ENCODE results near the gene REG3A.

Gene REG3A
- 0 reads per million in 3 donors for total RNA-seq

DNA sequence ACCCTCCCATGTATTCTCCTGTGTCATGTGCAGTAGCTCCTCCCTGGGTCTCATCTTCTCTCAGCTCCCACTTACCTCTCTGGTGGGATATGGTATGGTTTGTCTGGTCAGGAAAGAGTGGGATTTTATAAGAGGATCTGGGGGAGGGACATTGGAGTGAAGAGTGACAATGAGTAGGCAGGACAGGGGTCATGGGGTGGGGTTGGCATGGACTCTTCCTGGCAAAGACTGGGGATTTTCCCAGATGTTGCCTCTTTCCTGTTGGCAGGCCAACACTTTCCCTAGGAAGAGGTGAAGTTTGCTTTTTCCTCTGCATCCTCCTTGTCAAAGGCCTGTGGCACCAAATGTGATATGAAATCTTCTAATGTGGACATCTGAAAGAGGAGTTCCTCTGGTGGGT lies at the start of gene REG3A:
Gene REG3A (minus strand): TSS at position 101 of the 400 bp plus-strand sequence. CDS start 348 bp downstream, outside the sequence.
- Histone ChIP-seq H3K4me3 (ENCODE audit: insufficient read depth, low read depth, low read length, poor library complexity, severe bottlenecking) (no peak within 1 kb of the TSS), H3K4me1 (ENCODE audit: control insufficient read depth, insufficient read depth, low read length, poor library complexity, severe bottlenecking) (no peaks in the 10 kb centered on the region)

DNA sequence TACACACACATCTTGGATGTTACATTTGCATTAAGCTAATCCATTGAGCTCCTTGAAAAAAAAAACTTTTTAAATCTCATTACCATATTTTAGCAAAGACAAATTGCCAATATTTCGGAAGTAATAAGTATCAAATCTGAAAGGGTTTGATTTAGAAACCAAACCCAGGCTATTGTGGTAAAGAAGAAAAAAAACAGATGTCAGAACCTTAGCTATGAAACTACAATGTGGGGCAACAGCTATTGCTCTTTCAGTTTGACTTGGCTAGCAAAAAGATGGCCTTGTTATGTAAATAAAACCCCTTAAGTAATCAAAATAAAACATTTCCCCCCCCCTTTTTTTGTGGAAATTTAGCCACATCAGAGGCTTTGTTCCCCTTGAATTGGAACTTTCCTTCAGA lies 41.2 kb upstream of the REG3A start:
- Histone ChIP-seq H3K36me3 (ENCODE audit: control insufficient read depth, insufficient read depth, low read length) (no peaks in the 10 kb centered on the region), H3K27me3 (replicated peaks; ENCODE audit: control insufficient read depth, insufficient read depth, low read length, poor library complexity, severe bottlenecking) (no peaks in the 10 kb centered on the region), H3K9me3 (ENCODE audit: control insufficient read depth, low read length) (no peaks in the 10 kb centered on the region), H3K27ac (ENCODE audit: insufficient read depth, low read length, poor library complexity, severe bottlenecking) (no peak overlapping the region), H3K4me1 (ENCODE audit: control insufficient read depth, insufficient read depth, low read length, poor library complexity, severe bottlenecking) (no peaks in the 10 kb centered on the region), H3K4me3 (ENCODE audit: insufficient read depth, low read depth, low read length, poor library complexity, severe bottlenecking) (no peak overlapping the region)
- no peak for DNase-seq

More for the DNA sequence above, at the start of gene REG3A:
- no peaks in the 10 kb centered on the region for H3K9me3 ChIP-seq (ENCODE audit: control insufficient read depth, low read length)
- H3K27ac ChIP-seq (ENCODE audit: insufficient read depth, low read length, poor library complexity, severe bottlenecking), result no peak within 1 kb of the TSS
- H3K27me3 ChIP-seq (replicated peaks; ENCODE audit: control insufficient read depth, insufficient read depth, low read length, poor library complexity, severe bottlenecking), result no peaks in the 10 kb centered on the region
- DNase-seq, result no peak
- no peaks in the 10 kb centered on the region for H3K36me3 ChIP-seq (ENCODE audit: control insufficient read depth, insufficient read depth, low read length)

DNA sequence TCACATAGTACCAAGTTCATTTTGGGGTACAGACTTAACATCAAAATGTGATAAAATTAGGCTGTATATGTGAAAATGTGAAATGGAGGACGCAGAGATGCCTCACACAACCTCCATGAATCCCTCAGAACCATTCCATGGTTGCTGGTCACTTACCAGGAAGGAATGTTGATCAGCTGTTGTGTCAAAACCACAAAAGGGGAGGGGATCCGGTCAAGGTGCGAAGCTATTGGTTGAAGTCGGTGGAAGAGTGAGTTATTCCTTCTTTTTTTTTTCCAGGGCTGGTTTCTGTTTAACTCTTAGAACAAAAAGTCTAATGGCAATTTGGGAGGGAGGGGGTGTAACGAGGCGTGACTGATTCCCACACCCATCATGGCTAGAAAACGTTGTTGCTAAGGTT lies 32.3 kb upstream of the REG3A start:
- no peak overlapping the region for H3K4me3 ChIP-seq (ENCODE audit: insufficient read depth, low read depth, low read length, poor library complexity, severe bottlenecking)
- no peak for DNase-seq
- H3K9me3 ChIP-seq (ENCODE audit: control insufficient read depth, low read length), result peaks cover 3% of the 10 kb centered on the region
- H3K36me3 ChIP-seq (ENCODE audit: control insufficient read depth, insufficient read depth, low read length), result no peaks in the 10 kb centered on the region
- H3K4me1 ChIP-seq (ENCODE audit: control insufficient read depth, insufficient read depth, low read length, poor library complexity, severe bottlenecking), result no peaks in the 10 kb centered on the region
- H3K27ac ChIP-seq (ENCODE audit: insufficient read depth, low read length, poor library complexity, severe bottlenecking), result no peak overlapping the region
- H3K27me3 ChIP-seq (replicated peaks; ENCODE audit: control insufficient read depth, insufficient read depth, low read length, poor library complexity, severe bottlenecking), result no peaks in the 10 kb centered on the region

DNA sequence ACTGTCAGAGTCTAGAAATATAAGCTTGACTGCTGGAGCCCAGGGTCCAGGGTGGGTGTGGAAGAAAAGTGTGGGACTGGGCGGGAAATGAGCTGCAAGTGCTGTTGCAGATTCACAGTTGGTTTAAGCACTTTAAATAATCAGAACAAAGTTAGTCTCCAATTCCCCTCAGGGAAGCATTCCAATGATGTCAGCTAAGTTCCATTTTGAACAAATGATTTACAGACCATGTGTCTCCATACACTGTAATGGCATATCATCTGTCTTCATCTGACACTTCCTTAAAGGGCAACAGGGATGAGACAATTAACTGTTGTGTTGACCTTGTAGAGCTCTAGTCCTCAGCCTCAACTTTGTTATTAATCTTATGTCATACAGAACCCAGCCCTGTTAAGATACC lies 31.5 kb upstream of the REG3A start:
- no peaks in the 10 kb centered on the region for H3K27me3 ChIP-seq (replicated peaks; ENCODE audit: control insufficient read depth, insufficient read depth, low read length, poor library complexity, severe bottlenecking)
- peaks cover 3% of the 10 kb centered on the region for H3K9me3 ChIP-seq (ENCODE audit: control insufficient read depth, low read length)
- no peak for DNase-seq
- H3K27ac ChIP-seq (ENCODE audit: insufficient read depth, low read length, poor library complexity, severe bottlenecking), result no peak overlapping the region
- H3K4me3 ChIP-seq (ENCODE audit: insufficient read depth, low read depth, low read length, poor library complexity, severe bottlenecking), result no peak overlapping the region
- H3K4me1 ChIP-seq (ENCODE audit: control insufficient read depth, insufficient read depth, low read length, poor library complexity, severe bottlenecking), result no peaks in the 10 kb centered on the region
- no peaks in the 10 kb centered on the region for H3K36me3 ChIP-seq (ENCODE audit: control insufficient read depth, insufficient read depth, low read length)

DNA sequence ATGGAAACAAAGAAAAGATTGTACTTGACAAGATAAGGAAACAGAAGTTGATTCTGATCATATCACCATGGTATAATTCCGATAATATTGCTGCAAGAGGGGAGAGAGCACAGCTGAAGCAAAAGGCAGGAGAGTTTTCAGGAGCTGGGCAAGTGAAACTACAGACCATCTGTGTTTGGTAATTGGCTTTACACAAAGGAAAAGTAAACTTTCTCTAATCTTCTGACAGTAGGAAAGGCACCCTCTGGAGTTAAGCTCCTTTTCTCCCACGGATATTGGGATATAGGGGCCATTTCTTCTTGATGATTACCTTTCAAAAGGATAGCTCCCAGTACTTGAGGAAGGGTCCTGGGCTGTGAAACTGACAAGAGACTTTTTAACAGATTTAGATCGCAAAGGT lies 29.9 kb upstream of the REG3A start:
- Histone ChIP-seq H3K27me3 (replicated peaks; ENCODE audit: control insufficient read depth, insufficient read depth, low read length, poor library complexity, severe bottlenecking) (no peaks in the 10 kb centered on the region), H3K4me3 (ENCODE audit: insufficient read depth, low read depth, low read length, poor library complexity, severe bottlenecking) (no peak overlapping the region), H3K36me3 (ENCODE audit: control insufficient read depth, insufficient read depth, low read length) (no peaks in the 10 kb centered on the region), H3K9me3 (ENCODE audit: control insufficient read depth, low read length) (peaks cover 3% of the 10 kb centered on the region), H3K27ac (ENCODE audit: insufficient read depth, low read length, poor library complexity, severe bottlenecking) (no peak overlapping the region), H3K4me1 (ENCODE audit: control insufficient read depth, insufficient read depth, low read length, poor library complexity, severe bottlenecking) (no peaks in the 10 kb centered on the region)
- no peak for DNase-seq

DNA sequence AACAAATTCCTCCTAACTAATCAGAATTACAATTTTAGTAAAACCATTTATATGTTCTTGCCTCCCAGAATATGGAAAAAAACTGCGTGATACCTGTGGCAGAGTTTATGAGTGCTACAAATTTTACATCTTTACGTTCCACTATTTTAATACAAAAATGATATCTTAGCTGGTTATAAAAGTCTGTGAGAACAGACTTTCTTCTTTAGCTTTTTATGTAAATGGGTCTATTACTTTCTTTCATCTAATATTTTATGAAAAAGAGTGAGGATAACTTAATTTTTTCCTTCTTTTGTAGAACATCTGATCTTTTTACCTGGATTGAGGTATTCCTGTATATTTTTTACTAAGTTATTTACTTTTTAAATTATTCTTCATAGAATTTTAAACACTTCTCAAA lies 22.1 kb upstream of the REG3A start:
- Histone ChIP-seq H3K4me3 (ENCODE audit: insufficient read depth, low read depth, low read length, poor library complexity, severe bottlenecking) (no peak overlapping the region), H3K27ac (ENCODE audit: insufficient read depth, low read length, poor library complexity, severe bottlenecking) (no peak overlapping the region), H3K9me3 (ENCODE audit: control insufficient read depth, low read length) (no peaks in the 10 kb centered on the region), H3K27me3 (replicated peaks; ENCODE audit: control insufficient read depth, insufficient read depth, low read length, poor library complexity, severe bottlenecking) (no peaks in the 10 kb centered on the region), H3K36me3 (ENCODE audit: control insufficient read depth, insufficient read depth, low read length) (no peaks in the 10 kb centered on the region), H3K4me1 (ENCODE audit: control insufficient read depth, insufficient read depth, low read length, poor library complexity, severe bottlenecking) (no peaks in the 10 kb centered on the region)
- no peak for DNase-seq

DNA sequence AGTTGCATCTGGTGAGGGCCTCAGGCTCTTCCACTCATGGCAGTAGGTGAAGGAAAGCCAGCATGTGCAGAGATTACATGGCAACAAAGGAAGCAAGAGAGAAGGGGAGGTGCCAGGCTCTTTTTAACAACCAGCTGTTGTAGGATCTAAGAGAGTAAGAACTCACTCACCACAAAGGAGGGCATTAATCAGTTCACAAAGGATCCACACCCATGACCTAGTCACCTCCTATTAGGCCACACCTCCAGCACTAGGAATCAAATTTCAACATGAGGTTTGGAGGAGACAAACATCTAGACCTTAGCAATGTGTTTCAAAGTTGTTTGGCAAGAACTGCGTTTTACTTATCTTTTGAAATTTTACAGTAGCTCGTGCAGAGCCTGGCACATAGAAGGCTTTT lies 20.5 kb upstream of the REG3A start:
- H3K9me3 ChIP-seq (ENCODE audit: control insufficient read depth, low read length), result no peaks in the 10 kb centered on the region
- H3K27me3 ChIP-seq (replicated peaks; ENCODE audit: control insufficient read depth, insufficient read depth, low read length, poor library complexity, severe bottlenecking), result no peaks in the 10 kb centered on the region
- no peaks in the 10 kb centered on the region for H3K4me1 ChIP-seq (ENCODE audit: control insufficient read depth, insufficient read depth, low read length, poor library complexity, severe bottlenecking)
- no peak overlapping the region for H3K27ac ChIP-seq (ENCODE audit: insufficient read depth, low read length, poor library complexity, severe bottlenecking)
- DNase-seq, result no peak
- no peaks in the 10 kb centered on the region for H3K36me3 ChIP-seq (ENCODE audit: control insufficient read depth, insufficient read depth, low read length)
- no peak overlapping the region for H3K4me3 ChIP-seq (ENCODE audit: insufficient read depth, low read depth, low read length, poor library complexity, severe bottlenecking)

DNA sequence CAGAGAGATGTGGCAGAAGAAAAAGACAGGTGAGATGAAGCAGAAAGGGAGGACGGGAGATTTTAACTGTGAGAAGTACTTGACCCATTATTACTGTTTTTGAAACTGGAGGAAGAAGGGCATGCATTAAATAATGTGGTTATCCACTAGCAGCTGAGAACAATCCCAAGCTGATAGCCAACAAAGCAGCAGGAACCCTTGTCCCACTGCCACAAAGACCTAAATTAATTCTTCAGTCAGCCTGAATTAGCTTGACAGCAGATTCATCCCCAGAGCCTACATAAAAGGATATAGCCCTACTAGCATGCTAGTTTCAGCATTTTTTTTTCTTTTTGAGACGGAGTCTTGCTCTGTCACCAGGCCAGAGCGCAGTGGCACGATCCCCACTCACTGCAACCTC lies 19.5 kb upstream of the REG3A start:
- H3K36me3 ChIP-seq (ENCODE audit: control insufficient read depth, insufficient read depth, low read length), result no peaks in the 10 kb centered on the region
- H3K4me1 ChIP-seq (ENCODE audit: control insufficient read depth, insufficient read depth, low read length, poor library complexity, severe bottlenecking), result no peaks in the 10 kb centered on the region
- no peak overlapping the region for H3K27ac ChIP-seq (ENCODE audit: insufficient read depth, low read length, poor library complexity, severe bottlenecking)
- no peak overlapping the region for H3K4me3 ChIP-seq (ENCODE audit: insufficient read depth, low read depth, low read length, poor library complexity, severe bottlenecking)
- no peaks in the 10 kb centered on the region for H3K9me3 ChIP-seq (ENCODE audit: control insufficient read depth, low read length)
- H3K27me3 ChIP-seq (replicated peaks; ENCODE audit: control insufficient read depth, insufficient read depth, low read length, poor library complexity, severe bottlenecking), result no peaks in the 10 kb centered on the region
- no peak for DNase-seq

DNA sequence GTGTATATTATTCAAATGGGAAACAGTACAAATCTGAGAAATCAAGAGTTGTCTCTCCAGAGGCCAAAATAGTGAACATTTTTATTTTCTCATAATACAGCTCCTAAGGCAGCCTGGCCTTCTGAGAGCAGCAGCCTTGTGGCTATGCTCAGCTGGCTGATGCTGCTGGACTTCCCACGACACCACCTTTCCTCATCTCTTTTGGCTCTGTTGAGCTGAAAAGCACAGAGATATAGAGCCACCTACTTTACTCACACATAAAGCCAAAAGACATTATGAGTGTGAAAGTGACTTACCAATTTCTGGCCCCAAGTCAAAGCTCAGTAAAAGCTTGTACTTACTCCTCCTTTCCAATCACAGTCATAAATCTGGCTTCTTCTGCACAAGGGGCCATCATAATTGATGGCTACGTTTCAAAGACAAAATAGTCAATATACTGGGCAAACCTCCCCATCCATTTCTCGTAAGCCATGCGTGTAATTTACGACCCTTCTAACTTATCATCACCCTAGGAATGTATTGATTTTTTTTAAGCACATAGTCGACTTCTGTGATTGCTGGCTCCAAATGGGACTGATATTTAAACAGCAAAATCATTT lies 18.6 kb upstream of the REG3A start:
- Histone ChIP-seq H3K4me1 (ENCODE audit: control insufficient read depth, insufficient read depth, low read length, poor library complexity, severe bottlenecking) (no peaks in the 10 kb centered on the region), H3K27me3 (replicated peaks; ENCODE audit: control insufficient read depth, insufficient read depth, low read length, poor library complexity, severe bottlenecking) (no peaks in the 10 kb centered on the region), H3K36me3 (ENCODE audit: control insufficient read depth, insufficient read depth, low read length) (no peaks in the 10 kb centered on the region), H3K27ac (ENCODE audit: insufficient read depth, low read length, poor library complexity, severe bottlenecking) (no peak overlapping the region), H3K9me3 (ENCODE audit: control insufficient read depth, low read length) (no peaks in the 10 kb centered on the region), H3K4me3 (ENCODE audit: insufficient read depth, low read depth, low read length, poor library complexity, severe bottlenecking) (no peak overlapping the region)
- DNase-seq, result no peak

DNA sequence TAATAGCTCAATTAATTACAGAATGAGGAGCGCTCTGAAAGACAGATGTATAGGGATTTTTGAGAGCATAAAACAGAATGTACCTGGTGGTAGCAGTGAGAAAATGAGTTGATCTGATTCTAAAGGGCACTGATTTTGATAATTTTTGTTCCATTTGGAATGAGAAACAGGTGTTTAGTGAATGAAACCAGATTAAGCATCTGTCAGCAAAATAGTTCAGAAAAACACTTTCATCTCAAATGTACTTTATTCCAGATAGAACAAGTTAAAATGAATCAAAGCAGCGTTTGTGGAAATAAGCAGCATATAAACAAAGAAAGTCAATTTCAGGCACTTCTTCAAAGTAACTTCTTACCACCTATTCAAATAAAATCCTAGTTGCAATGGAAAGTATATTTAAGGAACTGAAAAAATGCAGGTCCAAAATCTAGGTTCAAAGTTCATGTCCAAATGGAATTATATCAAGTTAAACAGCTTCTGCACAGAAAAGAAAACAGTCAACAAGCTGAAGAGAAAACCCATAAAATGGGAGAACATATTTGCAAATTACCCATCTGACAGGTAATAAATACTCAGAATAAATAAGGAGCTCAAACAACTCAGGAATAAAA lies 11.9 kb upstream of the REG3A start:
- Histone ChIP-seq H3K9me3 (ENCODE audit: control insufficient read depth, low read length) (no peaks in the 10 kb centered on the region), H3K36me3 (ENCODE audit: control insufficient read depth, insufficient read depth, low read length) (no peaks in the 10 kb centered on the region), H3K27me3 (replicated peaks; ENCODE audit: control insufficient read depth, insufficient read depth, low read length, poor library complexity, severe bottlenecking) (no peaks in the 10 kb centered on the region), H3K4me1 (ENCODE audit: control insufficient read depth, insufficient read depth, low read length, poor library complexity, severe bottlenecking) (no peaks in the 10 kb centered on the region), H3K27ac (ENCODE audit: insufficient read depth, low read length, poor library complexity, severe bottlenecking) (no peak overlapping the region), H3K4me3 (ENCODE audit: insufficient read depth, low read depth, low read length, poor library complexity, severe bottlenecking) (no peak overlapping the region)
- DNase-seq, result no peak

All from effector memory CD4-positive, alpha-beta T cell (primary cell).